Fibroblast of peridontal ligament (primary cell): Measurements from ENCODE around the gene TSC22D1.
A peak's percentile ranks its signal among the peaks of the same experiment; 100 is the strongest.

ENCODE experiments used
- DNase-seq: peaks from one replicate; pipeline ENCODE4 v3.0.0-alpha.2; 2010; ENCODE audit errors: extremely low read depth

TSC22D1 gene

DNA sequence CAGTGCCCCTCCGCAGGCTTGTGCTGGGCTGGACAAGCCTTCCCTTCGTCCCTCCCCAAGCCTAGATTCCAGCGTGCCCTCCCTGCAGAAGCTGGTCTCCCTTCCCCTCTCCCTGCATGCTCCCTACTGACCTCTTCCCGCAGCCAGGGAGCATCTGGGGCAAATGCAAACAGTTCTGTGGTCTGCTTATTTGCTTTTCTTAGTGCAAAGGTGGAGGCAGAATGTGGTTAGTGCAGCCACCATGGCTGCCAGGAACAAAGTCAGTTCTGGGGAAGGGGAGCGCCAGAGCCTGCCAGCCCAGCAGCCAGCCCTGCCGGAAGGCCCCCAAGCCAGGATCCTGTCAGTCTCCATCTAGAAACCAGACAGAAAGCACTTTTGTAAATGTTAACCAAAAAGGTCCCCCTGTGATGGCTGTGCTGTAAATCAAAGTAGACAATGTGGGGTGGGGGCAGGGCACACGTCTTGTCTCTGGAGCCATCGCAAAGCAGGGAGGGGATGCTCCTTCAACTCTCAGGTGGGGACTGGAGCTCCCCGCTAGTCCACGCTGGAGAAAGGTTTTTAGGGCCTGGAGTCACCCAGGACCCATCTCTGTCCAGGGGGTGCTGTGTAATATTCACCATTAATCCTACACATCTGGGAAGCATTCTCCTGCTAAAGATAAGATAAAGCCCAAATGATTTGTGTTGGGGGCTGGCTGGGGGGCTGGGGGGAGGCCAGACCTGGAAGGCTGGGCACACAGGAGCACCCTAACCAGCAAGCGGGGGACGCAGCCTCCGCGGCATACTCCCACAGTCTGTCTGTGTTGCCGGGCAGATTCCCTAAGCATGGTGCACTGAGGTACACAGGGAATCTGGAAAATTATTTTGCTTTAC lies 171.6 kb downstream of the TSC22D1 start:
- DNase-seq = no peak

DNA sequence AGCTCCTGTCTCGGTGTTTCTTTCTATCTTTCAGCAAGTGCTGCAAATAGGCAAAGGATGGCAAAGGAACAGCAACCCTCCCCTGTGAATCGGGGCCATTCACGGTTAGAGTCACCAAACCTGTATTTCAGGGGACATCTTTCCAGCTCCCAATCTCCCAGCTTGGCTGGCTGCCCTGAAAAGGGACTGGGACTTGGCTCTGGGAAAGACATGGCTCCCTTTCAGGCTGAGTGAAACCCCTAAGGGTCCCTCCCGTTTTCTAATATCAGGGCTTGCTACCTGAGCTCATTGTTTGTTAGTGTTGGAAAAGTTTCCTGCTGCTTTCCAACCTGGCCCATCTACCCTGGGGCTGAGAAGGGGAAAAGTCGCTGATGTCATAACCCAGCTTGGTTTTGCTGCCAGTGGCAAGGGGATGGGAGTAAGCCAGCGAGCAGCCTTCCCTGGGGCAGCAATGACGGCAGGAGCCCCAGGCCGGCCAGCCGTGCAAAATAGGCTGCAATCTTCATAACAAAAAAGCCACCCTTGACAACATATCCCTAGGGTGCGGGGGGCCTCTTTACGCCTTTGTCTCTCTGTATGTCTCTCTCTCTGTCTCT lies 172.6 kb downstream of the TSC22D1 start:
- no peak for DNase-seq

DNA sequence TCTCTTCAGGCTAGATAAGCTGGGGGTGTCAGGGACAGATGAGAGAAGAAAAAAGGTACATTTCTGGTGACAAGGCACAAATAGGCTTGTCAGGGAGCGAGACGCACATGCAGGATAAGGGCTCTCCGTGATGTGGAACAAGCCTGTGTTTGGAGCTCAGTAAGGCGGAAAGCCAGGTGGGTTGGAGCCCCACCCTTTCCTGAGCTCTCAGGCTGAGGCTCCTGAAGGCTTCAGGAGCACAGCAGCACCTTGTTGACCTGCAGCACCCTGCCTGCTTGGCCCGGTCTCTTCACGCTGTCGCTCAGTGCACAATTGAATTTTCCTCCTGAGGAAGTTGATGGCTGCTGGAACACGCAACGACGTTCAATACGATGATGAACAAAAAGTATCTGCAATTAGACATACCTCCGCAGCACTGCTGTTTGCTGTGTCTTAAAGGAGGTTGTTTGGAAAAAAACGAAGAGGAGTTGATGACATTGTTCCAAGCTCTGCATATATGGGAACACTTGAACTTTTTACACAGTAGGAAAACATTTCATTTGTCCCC lies 173.2 kb downstream of the TSC22D1 start:
- DNase-seq = no peak

DNA sequence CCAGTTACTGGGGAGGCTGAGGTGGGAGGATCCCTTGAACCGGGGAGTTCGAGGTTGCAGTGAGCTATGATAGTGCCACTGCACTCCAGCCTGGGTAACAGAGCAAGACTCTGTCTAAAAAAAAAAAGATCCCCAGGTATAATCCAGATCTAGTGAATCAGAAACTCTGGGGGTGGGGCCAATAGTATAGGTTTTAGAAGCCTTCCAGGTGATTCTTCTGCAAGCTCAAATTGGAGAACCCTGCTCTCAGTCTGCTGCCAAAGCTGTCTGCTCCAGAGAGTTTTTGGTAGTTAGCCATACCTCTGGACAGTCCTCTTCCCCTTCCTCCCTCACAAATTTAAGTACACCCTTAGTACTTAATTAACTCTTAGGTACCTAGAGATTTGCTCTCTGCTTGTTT lies 174.6 kb downstream of the TSC22D1 start:
- no peak for DNase-seq

DNA sequence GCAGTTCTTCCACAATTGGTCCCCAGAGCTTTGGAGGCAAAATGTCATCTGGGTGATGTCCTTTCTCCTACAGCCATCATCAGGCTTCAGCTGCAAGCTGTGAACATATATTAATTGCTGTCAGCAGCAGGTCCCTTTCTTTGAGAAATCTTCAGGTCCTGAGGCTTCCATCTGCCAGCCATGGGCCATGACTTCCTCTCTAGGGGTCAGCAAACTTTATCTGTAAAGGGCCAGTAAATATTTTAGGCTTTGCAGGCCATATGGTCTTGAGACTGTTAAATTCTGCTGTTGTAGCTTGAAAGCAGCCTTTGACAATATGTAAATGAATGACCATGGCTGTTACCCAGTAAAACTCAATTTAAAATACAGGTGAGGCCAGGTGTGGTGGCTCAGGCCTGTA lies 175.4 kb downstream of the TSC22D1 start:
- no peak for DNase-seq

DNA sequence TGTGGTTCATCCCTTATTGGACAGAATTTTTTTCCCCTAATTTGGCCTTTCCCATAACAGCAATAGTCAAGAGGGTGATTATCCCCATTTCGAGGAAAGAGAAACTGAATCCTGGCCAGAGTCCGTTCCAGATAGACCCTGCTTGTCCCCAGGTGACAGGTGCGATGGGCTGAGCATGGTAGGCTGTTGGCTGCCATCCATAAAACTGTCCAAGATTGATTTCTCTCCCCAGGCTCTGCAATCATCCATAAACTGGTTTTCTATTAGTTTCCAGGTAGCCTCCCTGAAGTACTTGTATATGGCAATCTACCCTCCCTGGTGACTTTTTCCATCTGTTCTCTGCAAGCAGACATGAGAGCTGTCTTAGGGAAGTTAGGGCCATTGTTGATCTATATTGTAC lies 177.1 kb downstream of the TSC22D1 start:
- DNase-seq = no peak

DNA sequence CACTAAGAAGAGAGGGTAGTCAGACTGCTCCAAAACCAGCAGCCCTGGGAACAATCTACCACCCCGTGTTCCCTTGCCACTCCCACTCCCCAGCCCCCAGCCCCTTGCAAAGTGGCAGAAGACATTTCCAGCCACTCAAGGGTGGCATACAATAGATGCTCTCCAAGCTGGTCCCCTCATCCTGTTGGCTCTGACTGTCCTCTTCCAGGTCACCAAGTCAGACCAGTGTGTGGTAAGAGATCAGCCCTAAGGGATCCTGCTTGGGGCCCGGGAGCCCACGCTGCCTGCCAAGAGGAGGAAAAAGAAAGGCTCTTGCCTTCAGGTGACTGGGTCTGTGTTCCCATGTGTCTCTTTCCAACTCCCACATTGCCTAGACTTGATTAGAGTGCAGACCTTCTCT lies 177.5 kb downstream of the TSC22D1 start:
- DNase-seq = no peak

DNA sequence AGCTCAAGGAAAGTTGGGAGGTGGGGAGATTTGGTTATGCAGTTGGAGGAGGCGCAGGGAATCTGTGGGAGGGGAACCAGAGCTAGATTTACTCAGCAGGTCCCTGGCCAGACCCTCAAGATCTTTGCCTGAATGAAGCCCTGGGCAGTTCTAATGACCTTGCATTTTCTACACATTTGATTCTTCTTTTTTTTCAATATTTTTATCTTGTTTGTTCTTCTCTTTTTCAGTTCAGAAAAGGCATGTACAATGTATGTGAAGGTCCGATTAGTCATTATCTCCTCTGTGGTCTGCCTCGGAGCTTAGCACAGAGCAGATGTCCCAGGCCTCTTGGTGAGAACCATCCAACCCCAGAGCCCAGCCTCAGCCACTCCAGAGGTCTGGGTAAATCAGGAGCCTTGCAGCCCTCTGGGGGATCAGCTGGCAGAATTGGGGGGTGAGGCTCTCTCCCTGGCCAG lies 178.3 kb downstream of the TSC22D1 start:
- DNase-seq = no peak

DNA sequence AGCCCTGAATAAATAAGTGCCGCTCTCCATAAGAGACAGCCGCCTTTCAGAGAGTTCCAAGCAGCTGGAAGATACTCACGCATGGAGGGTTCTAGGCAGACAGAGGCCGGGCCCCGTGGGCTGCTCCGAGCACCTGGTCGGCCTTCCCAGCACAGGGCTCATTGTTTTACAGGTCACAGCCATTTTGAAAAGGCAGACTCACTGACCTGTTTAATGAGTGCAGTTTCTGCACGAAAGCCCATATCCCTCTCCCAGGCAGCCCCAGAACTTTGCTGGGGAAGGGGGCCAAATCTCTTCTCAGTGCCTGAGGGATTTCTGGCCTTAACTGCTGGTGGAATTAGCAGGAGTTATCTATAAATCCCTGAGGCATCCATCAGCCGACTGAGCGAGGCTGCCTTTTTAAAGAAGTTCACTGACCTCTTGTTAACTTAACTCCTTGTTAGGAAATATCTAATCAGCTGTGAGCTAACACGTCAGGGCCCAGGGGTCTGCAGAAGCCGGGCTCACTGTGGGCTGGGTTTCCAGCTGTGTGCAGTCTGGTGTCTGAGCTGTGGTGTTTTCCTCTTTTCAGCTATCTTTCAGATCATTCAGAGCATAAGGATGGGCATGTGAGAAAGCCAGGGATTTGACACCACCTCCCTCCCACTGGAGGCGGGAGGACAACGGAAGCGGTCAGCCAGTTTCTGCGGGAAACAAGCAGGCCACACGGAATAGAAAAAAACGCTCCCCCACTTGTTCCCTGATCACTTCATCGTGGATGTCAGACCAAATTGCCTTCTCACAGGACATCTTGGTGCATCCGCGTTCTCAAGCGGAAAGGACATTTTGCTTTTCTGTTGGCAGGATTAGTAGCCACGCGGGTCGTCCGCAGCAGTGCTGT lies 179.2 kb downstream of the TSC22D1 start:
- peak; percentile 26 for DNase-seq

DNA sequence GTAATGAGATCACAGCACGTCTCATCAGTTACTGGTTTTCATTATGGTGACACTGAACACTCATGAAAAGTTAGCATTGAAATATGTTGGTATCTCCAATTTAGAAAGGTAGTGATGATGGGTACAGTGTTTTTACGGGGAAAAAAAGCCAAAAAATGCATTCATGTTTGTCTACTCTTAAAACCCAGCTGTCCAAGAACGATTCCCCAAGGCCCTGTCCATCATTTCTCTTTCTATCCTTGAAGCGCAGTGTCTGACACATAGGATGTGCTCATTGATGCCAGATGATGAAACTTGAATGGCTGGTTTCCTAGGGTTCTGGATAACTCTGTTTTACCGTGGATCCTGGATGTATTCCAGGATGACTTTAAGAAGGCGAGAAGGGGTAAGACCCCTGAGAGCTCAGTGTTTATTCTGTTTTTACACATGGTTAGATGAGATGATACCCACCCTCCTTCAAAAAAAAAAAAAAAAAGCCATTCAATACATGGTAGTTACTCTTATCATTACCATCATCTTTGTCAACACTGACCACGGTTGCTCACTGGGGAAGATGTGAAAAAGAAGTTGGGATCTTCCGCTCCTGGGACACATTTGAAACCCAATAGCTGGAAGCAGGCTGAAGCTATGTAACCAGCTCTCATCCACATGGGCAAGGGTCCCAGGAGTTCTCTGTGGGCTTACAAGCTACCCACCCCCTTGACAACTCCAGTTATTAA lies 180.0 kb downstream of the TSC22D1 start:
- DNase-seq = no peak

DNA sequence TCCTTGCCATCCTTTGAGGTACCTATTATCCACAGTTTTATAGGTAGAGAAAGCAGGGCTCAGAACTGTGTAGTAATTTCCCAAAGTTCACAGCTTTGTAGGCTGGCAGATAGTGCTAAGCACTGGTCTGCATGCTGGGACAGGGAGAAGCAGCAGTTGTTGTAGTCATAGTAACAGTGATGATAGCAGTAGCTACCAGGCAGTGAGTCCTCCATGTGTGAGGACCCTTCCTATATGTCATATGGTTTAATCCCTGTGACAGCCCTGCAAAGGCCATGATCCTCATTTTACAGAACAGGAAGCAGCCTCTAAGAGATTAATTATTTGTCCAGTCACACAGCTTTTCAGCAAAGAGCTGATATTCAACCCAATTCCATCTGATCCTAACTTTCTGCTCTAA lies 181.5 kb downstream of the TSC22D1 start:
- DNase-seq = no peak

DNA sequence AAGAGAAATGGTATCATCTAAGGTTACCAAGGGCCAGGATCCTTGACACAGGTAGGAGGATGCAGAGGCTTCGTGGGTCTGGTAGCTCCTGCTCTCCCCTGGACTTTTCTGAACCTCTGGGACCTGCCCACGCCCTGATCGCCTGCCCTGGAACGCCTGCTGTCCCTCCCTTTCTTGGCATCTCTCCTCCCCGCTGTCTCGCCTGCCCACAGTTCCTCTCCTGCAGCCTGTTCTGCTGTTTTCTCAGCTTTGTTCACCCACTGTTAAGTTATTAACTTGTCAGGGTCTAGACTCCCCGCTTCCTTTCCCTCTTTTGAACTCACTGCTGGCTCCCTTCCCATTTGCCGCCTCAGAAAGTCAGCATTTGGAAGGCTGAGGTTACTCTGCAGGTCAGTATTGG lies 182.7 kb downstream of the TSC22D1 start:
- no peak for DNase-seq

DNA sequence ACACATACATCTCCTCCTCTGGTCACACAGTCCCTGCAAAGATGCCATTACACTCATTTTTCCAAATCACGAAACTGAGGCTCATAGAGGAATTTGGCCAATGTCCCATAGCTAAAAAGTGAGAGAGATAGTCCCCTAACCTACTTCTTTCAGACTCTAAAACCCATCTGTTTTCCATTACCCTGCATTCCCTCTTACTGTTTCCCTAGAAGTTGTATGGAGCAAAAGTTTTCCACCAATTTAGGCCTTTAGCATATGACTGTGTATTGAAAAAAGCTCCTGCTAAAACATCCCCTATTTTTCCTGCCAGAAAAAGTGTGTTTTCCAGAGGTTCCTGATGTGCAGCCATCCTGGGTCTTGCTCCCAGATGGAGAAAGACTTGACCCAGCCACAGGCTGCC lies 186.3 kb downstream of the TSC22D1 start:
- DNase-seq = peak; percentile 76

DNA sequence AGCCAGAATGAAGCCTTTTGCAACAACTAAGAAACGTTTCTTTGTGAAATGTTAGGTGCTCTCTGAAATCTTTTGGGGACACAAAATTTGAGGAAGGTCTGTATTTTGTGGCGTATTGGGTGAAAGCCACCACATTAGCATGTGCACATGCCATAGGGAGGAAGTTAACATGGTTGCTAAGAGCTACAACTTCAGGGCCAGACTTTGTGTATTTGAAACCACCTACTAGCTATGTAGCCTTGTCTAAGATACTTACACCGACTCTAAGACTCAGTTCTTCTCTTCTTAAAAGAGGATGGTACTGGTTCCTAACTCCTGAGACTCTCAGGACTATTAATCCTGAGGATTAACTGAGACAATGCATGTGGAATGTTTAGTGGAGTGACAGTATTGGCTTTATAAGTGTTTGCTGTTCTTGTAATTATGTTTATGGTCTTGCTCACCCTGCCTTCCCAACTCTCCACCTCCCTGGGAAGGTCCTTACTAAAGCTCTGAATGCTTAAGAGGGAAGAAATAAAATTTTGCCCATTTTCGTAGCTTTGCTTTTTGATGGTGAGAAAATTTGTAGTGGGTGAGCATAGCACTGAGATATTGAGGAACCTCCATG lies 187.0 kb downstream of the TSC22D1 start:
- no peak for DNase-seq

DNA sequence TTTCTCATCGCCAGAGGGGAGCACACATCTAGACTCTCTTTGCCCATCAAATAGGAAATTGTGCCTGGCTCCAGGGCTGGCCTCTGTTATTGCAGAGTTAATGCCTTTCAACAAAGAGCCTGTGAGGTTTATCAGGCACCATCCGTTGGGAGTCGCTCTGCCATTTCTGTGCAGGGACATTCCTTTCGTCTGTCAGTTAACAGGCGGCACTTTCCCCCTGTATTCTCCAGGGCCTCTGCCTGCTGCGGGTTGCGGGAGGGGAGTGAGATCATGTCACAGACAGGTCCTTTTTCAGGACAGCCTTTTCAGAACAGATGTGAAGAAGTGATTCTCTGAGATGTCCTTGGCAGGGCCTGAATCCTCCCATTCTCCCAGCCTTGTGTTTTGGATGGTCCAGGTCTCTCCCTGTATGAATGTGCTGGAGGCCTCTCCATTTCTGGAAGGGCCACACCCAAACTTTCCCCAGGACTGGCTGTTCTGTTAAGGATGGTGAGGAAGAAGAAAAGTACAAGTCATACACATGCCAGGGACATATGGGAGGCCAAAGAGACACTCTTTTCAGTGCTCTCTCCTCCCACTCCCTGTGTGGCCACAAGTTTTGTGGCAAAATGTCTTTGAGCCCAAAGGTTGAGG lies 187.6 kb downstream of the TSC22D1 start:
- no peak for DNase-seq

DNA sequence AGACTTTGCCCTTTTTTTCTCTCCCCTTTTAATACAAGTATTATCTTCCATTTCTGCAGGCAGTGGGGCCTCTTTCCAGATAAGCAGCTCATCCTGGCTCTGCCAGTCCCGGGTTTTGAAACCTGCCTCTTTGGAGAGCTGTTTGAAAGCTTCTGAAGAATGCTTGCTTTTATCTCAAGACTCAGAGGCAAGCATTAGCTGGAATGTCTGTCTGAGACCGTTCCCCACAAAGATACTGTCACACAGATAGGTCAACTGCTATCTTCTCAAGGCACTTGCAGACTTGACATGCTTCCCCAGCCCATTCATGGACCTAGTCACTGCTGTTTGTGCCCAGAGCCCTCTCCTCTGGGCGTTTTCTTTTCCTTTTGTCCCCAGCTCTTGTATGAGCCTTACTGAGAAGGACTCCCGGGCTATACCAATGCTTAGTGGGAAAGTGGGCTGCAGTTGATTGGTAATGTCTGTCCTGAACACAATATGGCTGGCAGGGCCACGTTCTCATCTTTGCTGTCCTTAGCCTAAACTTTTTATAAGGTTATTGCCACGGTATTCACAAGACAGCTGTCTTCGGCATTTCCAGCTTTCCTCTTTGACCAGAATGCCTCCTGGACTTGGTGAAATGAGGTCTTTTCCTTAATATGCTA lies 189.1 kb downstream of the TSC22D1 start:
- no peak for DNase-seq

DNA sequence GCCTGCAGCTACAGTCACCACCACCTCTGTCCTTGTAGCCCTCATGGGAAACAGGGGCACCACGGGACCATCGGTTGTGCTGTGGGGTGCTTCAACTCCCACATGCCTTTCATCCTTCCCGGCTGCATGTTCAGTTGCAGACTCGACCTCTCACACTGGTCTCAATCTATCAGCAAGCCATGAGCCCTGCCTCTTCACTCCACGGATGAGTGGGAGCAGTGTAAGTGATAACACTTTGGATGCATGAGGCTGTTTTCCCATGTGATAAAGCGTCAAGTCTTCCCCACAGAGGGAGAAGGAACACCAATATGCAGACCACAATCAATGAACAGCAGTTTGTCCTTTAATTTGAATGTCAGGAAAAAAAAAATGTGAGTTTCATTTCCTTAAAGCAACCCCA lies 190.3 kb downstream of the TSC22D1 start:
- no peak for DNase-seq

DNA sequence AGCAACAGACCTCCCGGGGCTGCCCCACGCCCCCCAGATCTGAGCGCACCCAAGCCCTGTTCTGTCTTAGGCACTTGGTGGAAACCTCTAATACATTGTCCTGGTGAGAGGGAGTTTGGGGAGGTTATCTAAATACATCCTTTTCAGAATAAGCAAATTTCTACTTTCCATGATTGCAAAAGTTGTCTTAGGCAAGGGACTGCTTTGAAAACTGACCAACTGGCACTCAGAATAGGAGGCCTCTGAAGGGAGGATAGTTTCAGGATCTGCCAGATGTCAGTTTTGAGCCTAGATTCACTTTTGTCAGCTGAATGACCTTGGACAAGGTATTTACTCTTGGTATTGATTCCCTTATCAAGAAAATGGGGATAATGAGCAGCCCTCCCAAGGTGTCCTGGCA lies 190.7 kb downstream of the TSC22D1 start:
- peak; percentile 33 for DNase-seq

DNA sequence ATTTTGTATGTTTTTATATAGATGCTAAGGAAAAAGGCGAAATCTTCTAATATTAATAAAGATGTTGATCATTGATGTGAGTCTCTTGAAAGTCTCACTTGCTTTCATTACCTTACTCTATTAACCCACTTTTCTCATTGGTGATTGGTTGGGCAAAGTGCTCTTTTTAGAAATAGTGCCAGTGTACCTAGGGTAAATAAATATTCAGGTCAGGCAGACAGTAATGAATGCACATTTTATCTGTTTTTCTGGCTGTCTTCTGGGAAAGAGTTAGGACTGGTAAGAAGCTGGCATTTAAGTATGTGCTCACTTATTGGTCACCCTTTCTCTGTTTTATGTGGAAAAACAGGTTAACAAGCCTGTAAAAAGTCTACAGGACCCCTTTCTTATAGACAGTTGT lies 191.4 kb downstream of the TSC22D1 start:
- no peak for DNase-seq

DNA sequence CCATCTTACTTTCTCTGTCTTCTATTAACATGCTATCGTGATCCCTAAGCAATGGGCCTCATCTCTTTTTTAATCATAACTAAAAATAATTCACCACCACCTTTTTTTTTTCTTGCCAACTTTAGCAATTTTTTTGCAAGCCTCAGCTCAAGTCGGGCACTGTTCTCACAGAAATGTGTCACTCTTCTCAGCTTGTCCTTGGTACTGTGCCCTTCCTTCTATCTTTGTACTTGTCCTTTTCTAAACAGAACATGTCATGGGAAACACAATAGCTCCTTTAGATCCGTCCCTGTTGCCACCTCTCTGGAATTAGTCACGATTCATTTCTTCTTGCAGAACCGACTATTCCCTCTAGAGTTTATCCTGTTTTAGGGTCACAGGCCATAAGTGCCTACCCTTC lies 192.2 kb downstream of the TSC22D1 start:
- no peak for DNase-seq
